GM10266 (cell line): ENCODE measurements around the gene CDH15.
"Not testable (repeated sequence)": the region's sequence is repeated elsewhere in the genome, so short reads cannot be mapped to it uniquely, and the experiment has no call there.

Source experiments
- DNase-seq: peaks from one replicate; pipeline ENCODE4 v3.0.0; 2012; ENCODE audit errors: extremely low spot score
- TF ChIP-seq, protein P1 (sequence below): IDR thresholded peaks from 2 replicates; pipeline ENCODE4 v1.5.1; 2012; ENCODE audit warnings: mild to moderate bottlenecking, low read depth; ENCODE audit not compliant: control insufficient read depth, insufficient read depth; ENCODE audit errors: missing control alignments

CDH15 gene

DNA sequence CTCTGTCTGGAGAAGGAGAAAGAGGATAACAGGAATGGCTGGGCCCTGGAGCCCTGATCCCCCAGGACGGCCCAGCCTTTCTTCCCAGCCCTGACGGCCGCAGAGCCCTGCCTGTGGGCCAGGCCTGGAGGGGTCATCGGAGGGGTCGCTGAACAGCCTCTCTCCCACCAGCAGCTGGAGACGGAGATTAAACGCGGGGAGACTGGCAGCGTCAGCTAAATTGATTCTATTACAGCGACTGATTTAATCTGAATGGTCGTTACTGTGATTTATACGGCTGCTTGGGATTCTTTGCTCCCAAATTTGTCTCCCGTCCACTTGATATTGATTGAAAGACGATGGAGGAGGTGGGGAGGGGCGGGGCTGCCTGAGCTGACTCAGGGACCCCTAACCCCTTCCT is 7.1 kb upstream of the CDH15 start:
- no peak for DNase-seq
- TF ChIP-seq, protein P1, sequence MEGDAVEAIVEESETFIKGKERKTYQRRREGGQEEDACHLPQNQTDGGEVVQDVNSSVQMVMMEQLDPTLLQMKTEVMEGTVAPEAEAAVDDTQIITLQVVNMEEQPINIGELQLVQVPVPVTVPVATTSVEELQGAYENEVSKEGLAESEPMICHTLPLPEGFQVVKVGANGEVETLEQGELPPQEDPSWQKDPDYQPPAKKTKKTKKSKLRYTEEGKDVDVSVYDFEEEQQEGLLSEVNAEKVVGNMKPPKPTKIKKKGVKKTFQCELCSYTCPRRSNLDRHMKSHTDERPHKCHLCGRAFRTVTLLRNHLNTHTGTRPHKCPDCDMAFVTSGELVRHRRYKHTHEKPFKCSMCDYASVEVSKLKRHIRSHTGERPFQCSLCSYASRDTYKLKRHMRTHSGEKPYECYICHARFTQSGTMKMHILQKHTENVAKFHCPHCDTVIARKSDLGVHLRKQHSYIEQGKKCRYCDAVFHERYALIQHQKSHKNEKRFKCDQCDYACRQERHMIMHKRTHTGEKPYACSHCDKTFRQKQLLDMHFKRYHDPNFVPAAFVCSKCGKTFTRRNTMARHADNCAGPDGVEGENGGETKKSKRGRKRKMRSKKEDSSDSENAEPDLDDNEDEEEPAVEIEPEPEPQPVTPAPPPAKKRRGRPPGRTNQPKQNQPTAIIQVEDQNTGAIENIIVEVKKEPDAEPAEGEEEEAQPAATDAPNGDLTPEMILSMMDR: no peak

DNA sequence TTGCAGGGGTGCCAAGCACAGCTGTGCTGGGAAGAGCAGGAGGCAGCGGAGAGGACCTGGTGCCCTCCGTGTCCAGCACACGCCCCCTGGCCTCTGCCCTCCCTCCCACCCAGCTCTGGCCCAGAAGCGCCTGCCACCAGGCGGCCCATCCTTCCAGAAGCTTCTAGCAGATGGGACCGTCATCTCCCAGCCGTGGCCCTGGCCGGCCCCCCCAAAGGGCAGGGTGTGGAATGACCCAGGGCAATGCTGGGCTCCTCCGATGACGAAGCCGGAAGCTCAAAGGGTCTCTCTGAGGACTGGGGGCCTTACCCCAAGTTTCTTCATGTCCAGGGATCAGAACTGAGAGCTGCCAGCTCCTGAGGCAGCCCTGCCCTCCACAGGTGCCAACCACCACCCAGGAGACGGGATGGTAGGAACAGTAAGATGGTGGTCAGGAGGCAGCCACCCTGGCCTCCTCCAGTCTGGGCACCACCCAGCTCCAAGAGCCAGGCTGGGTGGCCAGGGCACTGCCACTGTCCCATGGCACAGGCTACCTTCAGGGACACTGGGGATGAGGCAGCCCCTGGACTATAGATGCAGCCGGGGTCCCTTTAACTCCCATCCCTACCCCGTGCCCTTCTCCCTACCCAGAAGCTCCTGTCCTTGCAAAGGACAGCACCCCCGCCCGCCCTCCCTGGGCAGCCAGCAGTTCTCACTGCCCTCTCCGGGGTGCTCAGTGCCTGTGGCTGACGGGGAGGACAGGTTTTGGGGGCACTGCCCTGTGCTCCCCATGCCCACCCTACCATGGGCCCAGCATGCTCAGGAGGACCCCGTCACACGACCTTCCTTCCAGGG is 6.5 kb upstream of the CDH15 start:
- no peak for DNase-seq
- TF ChIP-seq, protein P1: no peak

DNA sequence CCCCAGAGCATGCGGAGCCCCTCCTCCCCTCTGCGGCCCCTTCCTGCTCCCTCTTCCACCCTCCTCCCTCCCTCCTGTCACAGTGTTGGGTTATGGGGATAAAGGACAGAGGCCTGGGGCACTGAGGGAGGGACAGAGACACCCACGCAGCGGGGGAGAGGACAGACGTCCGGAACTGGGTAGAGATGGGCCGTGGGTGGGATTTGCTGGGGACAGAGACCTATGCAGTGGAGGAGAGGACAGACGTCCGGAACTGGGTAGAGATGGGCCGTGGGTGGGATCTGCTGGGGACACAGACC is 5.9 kb upstream of the CDH15 start:
- DNase-seq: not testable (repeated sequence)

DNA sequence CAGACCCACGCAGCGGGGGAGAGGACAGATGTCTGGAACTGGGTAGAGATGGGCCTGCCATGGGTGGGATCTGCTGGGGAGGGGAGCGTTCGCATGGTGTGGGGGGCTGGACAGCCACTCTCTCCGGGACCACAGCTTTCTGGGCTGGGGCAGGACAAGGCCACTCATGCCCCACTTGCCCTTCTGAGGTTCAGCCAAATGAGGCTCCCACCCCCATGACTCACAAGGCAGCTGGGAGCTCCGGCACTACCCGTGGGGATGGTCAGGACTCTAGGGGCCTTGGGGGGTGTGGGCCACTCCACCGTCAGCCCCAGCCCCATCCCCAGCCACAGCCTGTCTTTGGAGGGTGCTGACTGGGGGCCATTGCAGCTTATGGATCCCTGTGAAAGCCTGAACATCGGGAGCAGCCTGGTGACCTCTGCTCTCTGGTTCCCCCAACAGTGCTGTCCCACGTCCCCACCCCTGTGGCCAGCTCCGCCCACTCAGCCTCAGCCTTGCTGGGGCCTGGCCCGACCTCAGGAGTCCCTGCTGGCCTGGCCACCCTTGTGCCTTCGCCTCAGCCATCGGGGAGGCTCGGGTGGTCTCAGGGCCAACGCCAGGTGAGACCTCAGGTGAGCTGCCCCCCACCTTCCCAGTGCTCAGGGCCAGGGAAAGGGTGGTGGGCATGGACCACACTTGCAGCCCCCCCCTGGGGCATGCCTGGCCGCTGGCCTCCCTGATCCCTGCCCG is 4.7 kb upstream of the CDH15 start:
- DNase-seq: no peak
- TF ChIP-seq, protein P1: no peak

DNA sequence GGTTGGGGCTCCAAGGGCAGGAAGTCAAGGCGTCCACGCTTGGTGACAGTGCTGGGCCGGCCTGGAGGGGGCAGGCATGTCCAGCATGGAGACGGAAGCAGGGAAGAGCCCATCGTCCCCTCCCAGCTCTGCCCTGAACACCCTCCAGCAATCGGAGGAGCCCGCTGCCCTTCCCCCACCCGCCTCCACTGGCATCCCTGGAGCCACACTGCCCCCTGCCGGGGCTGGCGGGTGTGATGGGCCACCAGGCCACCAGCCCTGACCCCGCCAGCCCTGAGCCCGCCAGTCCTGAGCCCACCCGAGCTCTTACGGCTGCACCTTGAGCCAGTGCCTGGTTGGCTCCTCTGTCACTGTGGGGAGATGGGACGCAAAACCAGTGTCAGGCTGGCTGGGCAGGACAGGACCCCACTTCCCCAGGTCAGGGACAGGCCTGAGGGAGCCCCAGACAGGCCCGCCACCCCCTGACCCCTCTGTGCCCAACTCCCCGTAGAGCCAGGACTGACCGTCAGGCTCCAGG is 4.1 kb upstream of the CDH15 start:
- TF ChIP-seq, protein P1: peak; percentile 91
- DNase-seq: peak; percentile 90

GRCh38 chr16:89168381-89169189 is 3.0 kb upstream of the CDH15 start:
- no peak for DNase-seq
- TF ChIP-seq, protein P1: no peak

DNA sequence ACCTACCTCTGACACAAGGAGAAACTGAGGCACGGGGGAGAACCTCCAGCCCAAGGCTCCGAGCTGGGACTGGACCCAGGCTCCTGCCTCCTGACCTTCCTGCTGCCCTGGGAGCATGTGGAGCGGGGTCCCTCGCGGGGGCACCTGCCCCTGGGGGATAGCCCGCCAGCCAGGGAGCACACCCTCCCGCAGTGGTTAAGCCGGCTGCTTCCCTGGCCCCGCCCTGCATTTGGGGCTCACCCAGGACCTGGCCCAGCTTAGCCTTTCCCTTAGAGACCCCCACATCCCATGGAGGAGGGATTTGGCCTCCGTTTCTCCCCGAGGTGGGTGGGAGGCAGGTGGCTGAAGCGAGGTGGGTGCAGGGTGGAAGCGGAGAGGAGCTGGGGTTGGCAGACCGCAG is 1.8 kb upstream of the CDH15 start:
- DNase-seq: no peak
- TF ChIP-seq, protein P1: no peak
